Thyroid gland (tissue), 4 donors: ENCODE measurements around the gene GKN1.

Experiments used
- POLR2A ChIP-seq, 2 donors: fragments of 450-650 bp; IDR thresholded peaks; one replicate each; pipeline ENCODE4 v1.6.1; 2017; ENCODE audit warnings: antibody characterized with exemption in 2 of 2, mild to moderate bottlenecking in 2 of 2, moderate library complexity in 1 of 2
- TF ChIP-seq, protein P1 (sequence below), 6 experiments: fragments of 200-600 bp in 3 of 6; fragments of 450-650 bp in 3 of 6; sonication (generic) in 3 of 6; IDR thresholded peaks; one replicate each; pipeline ENCODE4 v1.5.1; 2016 to 2019; ENCODE audit warnings: antibody characterized with exemption in 6 of 6, mild to moderate bottlenecking in 2 of 6, inconsistent platforms in 1 of 6, moderate library complexity in 1 of 6

DNA sequence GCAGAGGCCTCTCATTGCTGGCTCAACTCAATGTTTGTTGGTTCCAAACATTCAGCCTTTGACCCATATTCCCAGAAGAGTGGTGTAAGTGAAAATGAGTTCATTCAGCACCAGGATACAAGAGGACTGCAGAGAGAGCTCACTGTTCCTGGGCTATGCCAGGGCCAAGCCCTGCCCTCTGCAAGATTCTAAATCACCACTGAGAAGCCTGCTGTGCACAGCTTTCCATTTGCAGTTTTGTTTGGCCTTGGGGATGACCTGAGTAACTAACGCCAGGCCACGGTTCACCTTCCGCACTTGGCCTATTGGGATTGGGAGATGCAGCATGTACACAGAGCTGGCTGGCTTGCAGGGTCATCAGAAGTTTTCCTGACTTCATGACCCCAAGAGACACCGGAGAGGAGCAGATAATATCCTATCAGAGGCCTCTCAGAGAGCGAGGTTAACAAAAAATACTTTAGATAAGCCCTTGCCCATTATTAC lies 12.6 kb downstream of the GKN1 start:
- TF ChIP-seq, protein P1, sequence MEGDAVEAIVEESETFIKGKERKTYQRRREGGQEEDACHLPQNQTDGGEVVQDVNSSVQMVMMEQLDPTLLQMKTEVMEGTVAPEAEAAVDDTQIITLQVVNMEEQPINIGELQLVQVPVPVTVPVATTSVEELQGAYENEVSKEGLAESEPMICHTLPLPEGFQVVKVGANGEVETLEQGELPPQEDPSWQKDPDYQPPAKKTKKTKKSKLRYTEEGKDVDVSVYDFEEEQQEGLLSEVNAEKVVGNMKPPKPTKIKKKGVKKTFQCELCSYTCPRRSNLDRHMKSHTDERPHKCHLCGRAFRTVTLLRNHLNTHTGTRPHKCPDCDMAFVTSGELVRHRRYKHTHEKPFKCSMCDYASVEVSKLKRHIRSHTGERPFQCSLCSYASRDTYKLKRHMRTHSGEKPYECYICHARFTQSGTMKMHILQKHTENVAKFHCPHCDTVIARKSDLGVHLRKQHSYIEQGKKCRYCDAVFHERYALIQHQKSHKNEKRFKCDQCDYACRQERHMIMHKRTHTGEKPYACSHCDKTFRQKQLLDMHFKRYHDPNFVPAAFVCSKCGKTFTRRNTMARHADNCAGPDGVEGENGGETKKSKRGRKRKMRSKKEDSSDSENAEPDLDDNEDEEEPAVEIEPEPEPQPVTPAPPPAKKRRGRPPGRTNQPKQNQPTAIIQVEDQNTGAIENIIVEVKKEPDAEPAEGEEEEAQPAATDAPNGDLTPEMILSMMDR (IDR thresholded peaks at IDR 0.05) = no peak
- TF ChIP-seq POLR2A (IDR thresholded peaks at IDR 0.05) = no peak
